Peyer's patch (tissue), 4 donors: ENCODE results near the gene PEX10.

Experiments
- POLR2A ChIP-seq, 2 donors: fragments of 450-650 bp; IDR thresholded peaks; one replicate each; pipeline ENCODE4 v1.5.1; 2017; ENCODE audit warnings: antibody characterized with exemption in 2 of 2, mild to moderate bottlenecking in 2 of 2, moderate library complexity in 2 of 2
- TF ChIP-seq, protein P1 (sequence below), 6 experiments: fragments of 450-650 bp in 4 of 6; fragments of 200-600 bp in 2 of 6; sonication (generic) in 1 of 6; IDR thresholded peaks; one replicate each; pipeline ENCODE4 v1.5.1; 2017 to 2019; ENCODE audit warnings: antibody characterized with exemption in 6 of 6, mild to moderate bottlenecking in 3 of 6, moderate library complexity in 1 of 6

GRCh38 chr1:2429780-2430591 is 17.6 kb upstream of the PEX10 start:
- TF ChIP-seq, protein P1, sequence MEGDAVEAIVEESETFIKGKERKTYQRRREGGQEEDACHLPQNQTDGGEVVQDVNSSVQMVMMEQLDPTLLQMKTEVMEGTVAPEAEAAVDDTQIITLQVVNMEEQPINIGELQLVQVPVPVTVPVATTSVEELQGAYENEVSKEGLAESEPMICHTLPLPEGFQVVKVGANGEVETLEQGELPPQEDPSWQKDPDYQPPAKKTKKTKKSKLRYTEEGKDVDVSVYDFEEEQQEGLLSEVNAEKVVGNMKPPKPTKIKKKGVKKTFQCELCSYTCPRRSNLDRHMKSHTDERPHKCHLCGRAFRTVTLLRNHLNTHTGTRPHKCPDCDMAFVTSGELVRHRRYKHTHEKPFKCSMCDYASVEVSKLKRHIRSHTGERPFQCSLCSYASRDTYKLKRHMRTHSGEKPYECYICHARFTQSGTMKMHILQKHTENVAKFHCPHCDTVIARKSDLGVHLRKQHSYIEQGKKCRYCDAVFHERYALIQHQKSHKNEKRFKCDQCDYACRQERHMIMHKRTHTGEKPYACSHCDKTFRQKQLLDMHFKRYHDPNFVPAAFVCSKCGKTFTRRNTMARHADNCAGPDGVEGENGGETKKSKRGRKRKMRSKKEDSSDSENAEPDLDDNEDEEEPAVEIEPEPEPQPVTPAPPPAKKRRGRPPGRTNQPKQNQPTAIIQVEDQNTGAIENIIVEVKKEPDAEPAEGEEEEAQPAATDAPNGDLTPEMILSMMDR (IDR thresholded peaks at IDR 0.05) = peak in 4 of 6 experiments; percentile 31 to 63 (median 44)
- no peak for TF ChIP-seq POLR2A (IDR thresholded peaks at IDR 0.05)
